Activated CD4-positive, alpha-beta T cell treated with anti-CD3 and anti-CD28 coated beads for 48 hours (primary cell): ENCODE measurements around the gene DDX41.
"Not testable (repeated sequence)": the region's sequence is repeated elsewhere in the genome, so short reads cannot be mapped to it uniquely, and the experiment has no call there.

Experiments used
- DNase-seq: peaks from one replicate; pipeline ENCODE4 v3.0.0-alpha.2; 2020

The DDX41 gene

GRCh38 chr5:177516601-177517568 lies at the start of gene DDX41:
Gene DDX41 (minus strand): TSS chr5:177516961. CDS start chr5:177516945, 16 bp downstream.
- DNase-seq: peak; percentile 98

- no peak for DNase-seq
Measured at GRCh38 chr5:177565046-177565445, 48.3 kb upstream of the DDX41 start.

- not testable (repeated sequence) for DNase-seq
Measured at GRCh38 chr5:177559446-177559941, 42.7 kb upstream of the DDX41 start.

- DNase-seq: no peak
Measured at GRCh38 chr5:177557796-177558195, 41.0 kb upstream of the DDX41 start.

GRCh38 chr5:177557041-177557647 lies 40.4 kb upstream of the DDX41 start:
- no peak for DNase-seq

- DNase-seq: no peak
Measured at GRCh38 chr5:177555665-177556064, 38.9 kb upstream of the DDX41 start.

GRCh38 chr5:177555228-177555627 lies 38.5 kb upstream of the DDX41 start:
- DNase-seq: no peak

- peak; percentile 98 for DNase-seq
Measured at GRCh38 chr5:177554474-177555111, 37.8 kb upstream of the DDX41 start, which contains the start of gene FAM193B. Gene FAM193B (minus strand): TSS chr5:177554563. CDS start chr5:177554458, 105 bp downstream.

GRCh38 chr5:177553671-177554429 lies 37.1 kb upstream of the DDX41 start:
- DNase-seq: peak; percentile 61

GRCh38 chr5:177552839-177553455 lies 36.2 kb upstream of the DDX41 start:
- DNase-seq: no peak

- DNase-seq: no peak
Measured at GRCh38 chr5:177550122-177550521, 33.4 kb upstream of the DDX41 start.

GRCh38 chr5:177548495-177548894 lies 31.7 kb upstream of the DDX41 start:
- DNase-seq: no peak

GRCh38 chr5:177547736-177548135 lies 31.0 kb upstream of the DDX41 start:
- DNase-seq: no peak

- no peak for DNase-seq
Measured at GRCh38 chr5:177546258-177546741, 29.5 kb upstream of the DDX41 start.

- DNase-seq: no peak
Measured at GRCh38 chr5:177545487-177546257, 28.9 kb upstream of the DDX41 start.

GRCh38 chr5:177542816-177543465 lies 26.2 kb upstream of the DDX41 start:
- DNase-seq: no peak

- DNase-seq: no peak
Measured at GRCh38 chr5:177540438-177540837, 23.7 kb upstream of the DDX41 start.

GRCh38 chr5:177539411-177539810 lies 22.6 kb upstream of the DDX41 start:
- no peak for DNase-seq

GRCh38 chr5:177538876-177539275 lies 22.1 kb upstream of the DDX41 start:
- DNase-seq: no peak
